Hematopoietic multipotent progenitor cell treated with erythropoietin and hydrocortisone succinate and interleukin-3 and kit ligand, for 17 days (in vitro differentiated cells): ENCODE measurements around the gene LOXL1.

Experiments used
- DNase-seq: peaks from one replicate; pipeline ENCODE4 v3.0.0-alpha.2; 2015; ENCODE audit warnings: low spot score

Gene LOXL1

DNA sequence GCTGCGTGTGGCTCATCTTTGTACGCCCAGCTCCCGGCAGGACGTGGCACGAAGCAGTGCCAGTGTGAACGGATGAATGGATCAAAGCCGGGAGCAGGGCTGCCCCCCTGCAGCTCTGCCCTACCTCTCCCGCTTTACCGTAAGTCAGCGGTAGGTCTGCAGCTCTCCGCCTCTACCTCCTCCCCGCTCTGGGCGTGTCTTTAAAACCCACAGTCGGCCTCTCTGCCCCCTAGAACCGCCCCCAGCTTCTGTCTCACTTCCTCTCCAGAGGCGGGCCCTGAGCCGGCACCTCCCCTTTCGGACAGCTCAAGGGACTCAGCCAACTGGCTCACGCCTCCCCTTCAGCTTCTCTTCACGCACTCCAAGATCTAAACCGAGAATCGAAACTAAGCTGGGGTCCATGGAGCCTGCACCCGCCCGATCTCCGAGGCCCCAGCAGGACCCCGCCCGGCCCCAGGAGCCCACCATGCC is 68.2 kb downstream of the LOXL1 start, which contains the start of gene PML:
PML (plus strand) TSS at position 304 of the 471 bp plus-strand sequence; CDS start at position 401, 97 bp downstream.
- DNase-seq: peak; percentile 95

DNA sequence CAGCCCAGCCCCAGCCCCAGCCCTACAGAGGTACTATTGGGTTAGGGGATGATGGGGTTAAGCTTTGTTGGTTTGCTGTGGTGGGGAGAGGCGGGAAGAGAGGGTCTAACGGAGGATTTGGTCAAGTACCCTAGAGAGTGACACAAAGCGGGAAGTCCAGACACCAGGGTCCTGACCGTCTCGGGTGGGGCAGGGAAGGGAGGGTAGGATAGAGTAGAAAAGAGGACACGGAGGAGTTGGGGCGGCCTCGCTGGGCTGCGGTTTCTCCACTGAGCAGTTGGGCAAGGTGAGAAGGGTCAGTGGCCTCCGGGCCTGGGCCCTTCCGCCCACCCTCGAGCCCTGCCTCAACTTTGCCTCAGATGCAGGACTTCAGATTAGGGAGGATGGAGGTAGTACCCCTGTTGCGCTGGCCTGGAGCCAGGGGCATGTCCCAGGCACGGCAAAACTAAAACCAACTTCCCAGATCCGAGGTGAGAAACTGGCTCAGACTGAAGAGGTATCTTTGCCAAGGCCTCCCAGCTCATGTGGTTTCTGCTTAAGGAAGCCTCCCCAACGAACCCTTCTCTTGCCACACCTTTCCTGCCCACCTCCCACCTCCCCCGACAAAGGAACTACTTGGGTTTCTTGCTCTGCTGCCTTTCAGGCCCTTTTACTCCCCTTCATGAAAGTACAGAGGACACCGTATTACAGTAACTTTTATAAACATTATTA is 68.8 kb downstream of the LOXL1 start:
- peak; percentile 62 for DNase-seq

DNA sequence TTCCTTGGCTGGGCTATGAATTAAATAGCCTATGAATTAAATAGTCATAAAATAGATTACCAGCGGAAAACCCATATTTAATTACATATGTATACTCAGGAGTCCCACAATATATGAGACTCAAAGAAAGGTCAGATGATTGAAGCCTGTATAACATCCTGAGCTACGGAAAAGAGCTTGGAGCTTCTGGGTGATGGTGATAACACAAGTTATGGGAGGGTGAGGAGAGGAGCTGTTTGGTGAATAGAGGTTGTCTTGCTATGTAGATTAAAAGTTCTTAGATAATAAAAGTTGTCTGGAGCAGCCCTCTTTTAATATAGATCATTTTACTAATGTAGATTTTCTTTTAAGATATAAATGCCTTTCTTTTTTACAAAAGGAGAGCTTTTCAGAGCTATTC is 70.0 kb downstream of the LOXL1 start:
- DNase-seq: peak; percentile 46

DNA sequence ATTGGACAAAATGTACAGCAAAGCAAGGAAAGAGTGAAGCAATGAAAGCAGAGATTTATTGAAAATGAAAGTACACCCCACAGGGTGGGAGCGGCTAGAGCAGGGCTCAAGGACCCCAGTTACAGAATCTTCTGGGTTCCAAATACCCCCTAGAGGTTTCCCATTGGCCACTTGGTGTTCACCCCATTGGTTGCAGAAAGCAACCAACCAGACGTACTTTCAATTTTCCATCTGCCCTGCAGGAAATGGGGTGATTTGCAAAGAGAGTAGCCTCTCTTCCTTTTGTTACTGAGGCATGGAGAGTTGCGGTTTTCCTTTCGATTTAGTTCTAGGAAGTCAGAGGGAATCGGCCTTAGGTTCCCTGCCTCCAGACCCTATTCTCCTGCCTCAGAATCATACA is 70.7 kb downstream of the LOXL1 start:
- peak; percentile 14 for DNase-seq

DNA sequence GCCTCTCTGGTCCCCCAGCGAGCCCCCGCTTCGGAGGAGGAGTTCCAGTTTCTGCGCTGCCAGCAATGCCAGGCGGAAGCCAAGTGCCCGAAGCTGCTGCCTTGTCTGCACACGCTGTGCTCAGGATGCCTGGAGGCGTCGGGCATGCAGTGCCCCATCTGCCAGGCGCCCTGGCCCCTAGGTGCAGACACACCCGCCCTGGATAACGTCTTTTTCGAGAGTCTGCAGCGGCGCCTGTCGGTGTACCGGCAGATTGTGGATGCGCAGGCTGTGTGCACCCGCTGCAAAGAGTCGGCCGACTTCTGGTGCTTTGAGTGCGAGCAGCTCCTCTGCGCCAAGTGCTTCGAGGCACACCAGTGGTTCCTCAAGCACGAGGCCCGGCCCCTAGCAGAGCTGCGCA is 71.7 kb downstream of the LOXL1 start:
- DNase-seq: no peak
